Suppressor macrophage (primary cell): ENCODE data around the gene TMEM192.
"Not testable (repeated sequence)": the region's sequence is repeated elsewhere in the genome, so short reads cannot be mapped to it uniquely, and the experiment has no call there.

Experiments
- DNase-seq, 4 experiments: peaks; one replicate each; pipeline ENCODE4 v3.0.0-alpha.2; 2020 to 2022

Gene TMEM192

DNA sequence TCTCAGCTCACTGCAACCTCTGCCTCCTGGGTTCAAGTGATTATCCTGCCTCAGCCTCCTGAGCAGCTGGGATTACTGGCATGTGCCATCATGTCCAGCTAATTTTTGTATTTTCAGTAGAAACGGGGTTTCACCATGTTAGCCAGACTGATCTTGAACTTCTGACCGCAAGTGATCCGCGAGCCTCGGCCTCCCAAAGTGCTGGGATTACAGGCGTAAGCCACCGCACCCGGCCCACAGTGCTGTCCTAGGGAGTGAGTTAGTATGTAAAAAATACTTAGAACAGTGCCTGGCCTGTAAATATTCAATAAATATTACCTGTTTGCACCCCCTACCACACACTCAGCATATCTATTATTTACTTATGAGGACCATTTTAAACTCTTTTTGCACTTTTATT is 20.5 kb downstream of the TMEM192 start:
- DNase-seq: not testable (repeated sequence)

DNA sequence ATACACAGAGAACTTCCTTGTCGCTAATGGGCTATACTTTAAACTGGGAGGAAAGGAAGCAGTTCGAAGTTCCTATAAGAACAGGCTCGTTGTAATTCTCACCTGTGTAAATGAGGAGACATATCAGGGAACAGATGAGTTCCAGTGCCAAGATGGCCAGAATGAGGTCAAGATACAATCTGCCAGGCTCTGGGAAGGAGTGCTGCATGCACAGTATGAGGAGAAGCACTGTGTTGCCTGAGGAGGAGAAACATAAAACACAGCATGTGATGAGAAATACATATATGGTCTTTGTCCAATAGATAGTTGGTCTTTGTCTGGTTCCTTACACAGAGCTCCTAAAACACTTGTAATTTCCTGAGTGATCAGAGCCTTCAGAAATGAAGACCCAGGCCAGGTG is 24.3 kb downstream of the TMEM192 start:
- no peak for DNase-seq

DNA sequence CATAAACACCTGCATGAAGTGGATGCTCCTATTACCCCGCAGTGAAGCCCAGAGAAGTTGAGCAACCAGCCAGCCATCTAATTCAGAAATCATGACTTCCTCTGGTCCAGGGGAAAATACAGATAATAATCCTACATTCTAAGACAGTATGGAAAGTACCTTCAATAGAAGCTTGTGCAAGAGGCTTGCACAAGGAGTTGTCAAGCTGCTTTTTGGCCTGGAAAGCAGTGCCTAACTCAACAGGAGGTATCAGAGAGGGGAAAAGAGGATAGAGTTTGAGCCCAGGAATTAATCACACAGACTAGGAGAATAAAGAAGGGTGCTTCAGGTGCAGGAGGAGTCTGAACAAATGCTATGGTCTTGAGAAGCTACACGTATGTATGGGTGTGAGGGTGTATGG is 26.7 kb downstream of the TMEM192 start:
- no peak for DNase-seq

GRCh38 chr4:165084787-165085186 is 27.9 kb downstream of the TMEM192 start:
- DNase-seq: not testable (repeated sequence)

- peak; percentile 7 to 39 (median 14) for DNase-seq
These were observed 33.2 kb downstream of the TMEM192 start for GRCh38 chr4:165079476-165079875.

- DNase-seq: no peak
These were observed 35.6 kb downstream of the TMEM192 start for GRCh38 chr4:165077034-165077578.

GRCh38 chr4:165073346-165073745 is 39.3 kb downstream of the TMEM192 start:
- DNase-seq: not testable (repeated sequence)

DNA sequence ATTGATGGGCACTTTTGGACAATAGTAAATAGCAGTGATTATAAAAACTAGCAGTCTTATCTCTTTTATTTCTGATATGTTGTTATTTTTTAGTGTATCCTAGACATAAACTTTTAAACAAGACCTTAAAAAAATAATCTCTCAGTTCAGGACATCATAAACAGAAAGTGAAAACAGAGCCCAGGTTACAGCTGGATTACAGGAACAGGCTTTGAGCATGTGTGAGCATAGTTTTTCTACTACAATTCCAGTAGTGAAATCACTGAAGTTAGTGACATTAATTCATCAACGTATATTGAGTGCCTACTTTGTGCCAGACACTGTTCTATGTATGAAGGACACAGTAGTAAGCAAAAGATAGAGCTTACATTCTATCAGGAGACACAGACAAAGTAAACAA is 42.1 kb downstream of the TMEM192 start:
- no peak for DNase-seq

DNA sequence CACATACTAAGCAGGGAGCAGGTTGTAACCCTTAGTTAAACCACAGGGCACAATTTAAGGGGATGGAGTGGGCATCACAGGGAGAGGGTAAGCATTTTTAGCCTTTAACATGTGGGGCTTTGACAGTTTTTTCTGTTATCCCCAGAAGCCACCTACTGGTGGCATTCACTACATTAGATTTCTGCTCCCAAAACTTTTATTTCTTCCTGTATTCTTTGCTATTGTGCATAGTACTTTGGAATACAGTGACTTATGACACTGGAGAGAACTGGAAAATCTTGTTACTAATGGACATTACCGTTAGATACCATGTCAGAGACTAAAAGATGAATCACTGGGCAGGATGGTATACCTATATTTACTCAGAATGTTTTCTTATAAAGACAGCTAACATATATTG is 51.7 kb downstream of the TMEM192 start:
- DNase-seq: no peak

DNA sequence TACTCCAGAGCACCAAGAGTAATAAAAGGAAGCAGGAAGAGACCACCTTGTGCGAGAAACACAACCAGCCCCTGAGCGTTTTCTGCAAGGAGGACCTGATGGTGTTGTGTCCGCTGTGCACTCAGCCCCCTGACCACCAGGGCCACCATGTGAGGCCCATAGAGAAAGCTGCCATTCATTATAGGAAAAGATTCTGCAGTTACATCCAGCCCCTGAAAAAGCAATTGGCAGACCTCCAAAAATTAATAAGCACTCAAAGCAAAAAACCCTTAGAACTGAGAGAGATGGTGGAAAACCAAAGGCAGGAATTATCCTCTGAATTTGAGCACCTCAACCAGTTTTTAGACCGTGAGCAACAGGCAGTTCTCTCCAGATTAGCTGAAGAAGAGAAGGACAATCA is 53.3 kb downstream of the TMEM192 start:
- DNase-seq: no peak

DNA sequence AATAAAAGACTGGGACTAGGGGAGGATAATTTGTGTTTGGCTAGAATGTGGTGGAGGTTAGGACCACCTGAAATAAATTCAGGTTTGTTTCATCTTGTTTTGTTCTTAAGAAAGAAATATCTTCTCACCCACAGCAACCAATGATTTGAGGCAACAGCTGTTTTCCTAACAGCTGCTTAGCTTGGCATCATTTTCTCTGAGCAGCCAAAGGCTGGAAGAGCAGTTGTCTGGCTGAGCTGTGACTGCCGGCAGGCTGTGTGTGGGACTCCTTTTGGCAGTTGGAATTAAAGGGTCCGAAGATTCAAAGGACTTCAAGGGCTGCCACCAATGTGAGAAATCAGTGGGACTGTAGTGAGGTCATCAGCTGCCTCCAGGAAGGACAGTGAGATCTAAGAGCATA is 54.0 kb downstream of the TMEM192 start:
- no peak for DNase-seq

GRCh38 chr4:165055601-165056000 is 57.1 kb downstream of the TMEM192 start:
- DNase-seq: no peak

DNA sequence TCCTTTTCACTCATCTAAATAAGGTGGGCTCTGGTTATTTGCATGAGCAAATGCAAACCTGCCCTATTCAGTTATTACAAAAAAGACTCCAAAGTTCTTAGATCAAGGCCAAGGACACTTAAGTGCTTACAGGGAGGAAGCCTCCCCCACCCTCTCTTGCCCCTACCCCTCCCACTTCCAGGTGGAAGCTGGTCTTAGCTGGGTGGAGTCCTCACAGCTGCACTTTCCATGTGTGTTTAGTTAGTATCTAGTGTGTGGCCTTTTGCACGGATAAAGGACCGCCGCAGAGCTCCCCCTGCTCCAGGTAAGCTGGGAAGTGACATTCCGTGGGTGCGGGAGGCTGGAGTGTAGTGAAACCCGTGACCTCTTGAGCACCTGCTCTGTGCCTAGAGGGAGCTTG is 59.0 kb downstream of the TMEM192 start, which contains the start of gene TRIM75:
Gene TRIM75 (plus strand): TSS at position 222 of the 400 bp plus-strand sequence. CDS start 5,282 bp downstream, outside the sequence.
- no peak for DNase-seq

GRCh38 chr4:165052627-165053026 is 60.0 kb downstream of the TMEM192 start:
- DNase-seq: no peak

DNA sequence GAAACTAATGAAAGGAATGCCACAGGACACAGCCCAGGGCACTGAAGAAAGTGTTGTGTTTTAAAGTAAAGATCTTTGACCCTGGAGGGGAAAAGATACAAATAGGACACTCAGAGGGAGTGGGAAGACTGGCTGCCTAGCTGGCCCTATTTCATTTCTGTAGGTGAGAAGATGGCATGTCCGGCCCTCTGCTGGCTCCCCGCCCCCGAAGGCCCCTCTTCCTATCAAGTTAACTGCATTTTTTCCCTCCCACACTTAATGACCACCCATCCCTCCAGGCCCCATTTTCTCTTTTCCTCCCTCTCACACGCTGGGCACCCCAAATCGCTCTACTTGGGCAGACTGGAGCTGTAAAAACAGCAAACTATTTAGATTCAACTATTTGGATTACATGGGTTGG is 64.5 kb downstream of the TMEM192 start:
- DNase-seq: no peak

DNA sequence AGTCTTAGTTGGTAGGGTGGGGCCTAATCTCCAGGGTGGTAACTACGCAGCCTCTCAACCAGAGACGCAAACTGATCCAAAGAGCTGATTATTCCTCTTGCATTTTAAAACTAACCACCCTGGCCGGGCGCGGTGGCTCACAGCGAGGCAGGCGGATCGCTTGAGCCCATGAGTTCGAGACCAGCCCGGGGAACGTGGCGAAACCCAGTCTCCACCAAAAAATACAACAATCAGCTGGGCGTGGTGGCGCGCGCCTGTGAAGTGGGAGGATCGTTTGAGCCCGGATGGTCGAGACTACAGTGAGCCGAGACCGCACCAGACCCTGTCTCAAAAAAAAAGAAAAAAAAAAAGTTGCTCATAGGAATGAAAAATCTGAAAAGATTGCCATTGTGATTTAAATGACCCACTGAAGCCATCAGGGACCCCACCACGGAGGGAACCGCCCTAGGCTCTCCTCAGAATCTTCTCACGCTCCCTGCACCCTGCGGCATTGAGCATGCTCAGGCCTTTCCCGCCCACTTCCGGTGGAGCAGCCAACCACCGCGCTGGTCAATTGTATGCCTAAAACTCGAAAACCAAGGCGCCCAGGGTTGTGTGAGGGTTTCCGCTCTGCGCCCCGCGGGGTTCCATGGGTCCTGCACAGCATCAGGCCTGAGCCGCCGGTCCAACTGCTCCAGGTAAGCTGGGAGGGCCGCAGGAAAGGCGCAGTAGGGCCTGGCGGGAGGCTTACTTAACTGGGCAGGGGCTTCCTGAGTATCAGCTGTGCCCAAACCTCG is 81.0 kb downstream of the TMEM192 start, which contains the start of gene TRIM60:
Gene TRIM60 (plus strand): TSS at position 564 of the 776 bp plus-strand sequence. CDS start 8,074 bp downstream, outside the sequence.
- no peak for DNase-seq

GRCh38 chr4:165027762-165028402 is 84.8 kb downstream of the TMEM192 start:
- DNase-seq: no peak

- DNase-seq: not testable (repeated sequence)
These were observed 86.9 kb downstream of the TMEM192 start for GRCh38 chr4:165025782-165026181.
